Bronchial epithelial cell (primary cell): Measurements from ENCODE around the gene COA8. TPM values are rescaled to one million over a fixed set of nuclear protein-coding genes. Genes with fewer than 3 reads are reported as not detected.
"Not testable (repeated sequence)": the region's sequence is repeated elsewhere in the genome, so short reads cannot be mapped to it uniquely, and the experiment has no call there.

Experiments
- DNase-seq: peaks from one replicate; pipeline ENCODE4 v3.0.0-alpha.2; 2010; ENCODE audit warnings: low read depth
- FAIRE-seq: peaks from 2 replicates; lab custom pipeline; 2011; peaks lifted over from hg19 to GRCh38; lab: Jason Lieb, UNC
- H3K27me3 ChIP-seq: 2 replicates; pipeline ENCODE4 v1.5.1; 2011; ENCODE audit warnings: low read length; ENCODE audit not compliant: control insufficient read depth, insufficient read depth
- H3K36me3 ChIP-seq: 2 replicates; pipeline ENCODE4 v1.5.1; 2011; ENCODE audit warnings: low read length; ENCODE audit not compliant: control insufficient read depth, insufficient read depth
- H3K4me3 ChIP-seq: 2 replicates; pipeline ENCODE4 v1.5.1; 2011; ENCODE audit warnings: mild to moderate bottlenecking, low read depth, low read length, control low read depth
- total RNA-seq: library from RNA; depleted of rRNA; stranded (reverse); fragments of >200 nt; gene quantifications from 2 replicates; pipeline ENCODE4 v1.2.1, GENCODE V29; 2014
- TF ChIP-seq, protein P1 (sequence below): IDR thresholded peaks from 2 replicates; pipeline ENCODE4 v1.5.1; 2011; ENCODE audit warnings: mild to moderate bottlenecking, moderate library complexity, low read length, control low read depth, inconsistent platforms; ENCODE audit not compliant: insufficient read depth, severe bottlenecking

COA8 gene
- total RNA-seq, 1 donor from 2014 or later: 17.4 TPM

- peak overlapping the region; percentile 47 for H3K4me3 ChIP-seq
- TF ChIP-seq, protein P1, sequence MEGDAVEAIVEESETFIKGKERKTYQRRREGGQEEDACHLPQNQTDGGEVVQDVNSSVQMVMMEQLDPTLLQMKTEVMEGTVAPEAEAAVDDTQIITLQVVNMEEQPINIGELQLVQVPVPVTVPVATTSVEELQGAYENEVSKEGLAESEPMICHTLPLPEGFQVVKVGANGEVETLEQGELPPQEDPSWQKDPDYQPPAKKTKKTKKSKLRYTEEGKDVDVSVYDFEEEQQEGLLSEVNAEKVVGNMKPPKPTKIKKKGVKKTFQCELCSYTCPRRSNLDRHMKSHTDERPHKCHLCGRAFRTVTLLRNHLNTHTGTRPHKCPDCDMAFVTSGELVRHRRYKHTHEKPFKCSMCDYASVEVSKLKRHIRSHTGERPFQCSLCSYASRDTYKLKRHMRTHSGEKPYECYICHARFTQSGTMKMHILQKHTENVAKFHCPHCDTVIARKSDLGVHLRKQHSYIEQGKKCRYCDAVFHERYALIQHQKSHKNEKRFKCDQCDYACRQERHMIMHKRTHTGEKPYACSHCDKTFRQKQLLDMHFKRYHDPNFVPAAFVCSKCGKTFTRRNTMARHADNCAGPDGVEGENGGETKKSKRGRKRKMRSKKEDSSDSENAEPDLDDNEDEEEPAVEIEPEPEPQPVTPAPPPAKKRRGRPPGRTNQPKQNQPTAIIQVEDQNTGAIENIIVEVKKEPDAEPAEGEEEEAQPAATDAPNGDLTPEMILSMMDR: no peak
- DNase-seq (no peak), FAIRE-seq (no peak)
- peaks cover 5% of the 10 kb centered on the region for H3K27me3 ChIP-seq
- H3K36me3 ChIP-seq: no peaks in the 10 kb centered on the region
Measured at GRCh38 chr14:103521438-103521950, 41.3 kb upstream of the COA8 start.

- H3K27me3 ChIP-seq: peaks cover 5% of the 10 kb centered on the region
- FAIRE-seq (no peak), DNase-seq (no peak)
- peak overlapping the region; percentile 47 for H3K4me3 ChIP-seq
- TF ChIP-seq, protein P1: no peak
- no peaks in the 10 kb centered on the region for H3K36me3 ChIP-seq
Measured at GRCh38 chr14:103521951-103522563, 40.7 kb upstream of the COA8 start.

DNA sequence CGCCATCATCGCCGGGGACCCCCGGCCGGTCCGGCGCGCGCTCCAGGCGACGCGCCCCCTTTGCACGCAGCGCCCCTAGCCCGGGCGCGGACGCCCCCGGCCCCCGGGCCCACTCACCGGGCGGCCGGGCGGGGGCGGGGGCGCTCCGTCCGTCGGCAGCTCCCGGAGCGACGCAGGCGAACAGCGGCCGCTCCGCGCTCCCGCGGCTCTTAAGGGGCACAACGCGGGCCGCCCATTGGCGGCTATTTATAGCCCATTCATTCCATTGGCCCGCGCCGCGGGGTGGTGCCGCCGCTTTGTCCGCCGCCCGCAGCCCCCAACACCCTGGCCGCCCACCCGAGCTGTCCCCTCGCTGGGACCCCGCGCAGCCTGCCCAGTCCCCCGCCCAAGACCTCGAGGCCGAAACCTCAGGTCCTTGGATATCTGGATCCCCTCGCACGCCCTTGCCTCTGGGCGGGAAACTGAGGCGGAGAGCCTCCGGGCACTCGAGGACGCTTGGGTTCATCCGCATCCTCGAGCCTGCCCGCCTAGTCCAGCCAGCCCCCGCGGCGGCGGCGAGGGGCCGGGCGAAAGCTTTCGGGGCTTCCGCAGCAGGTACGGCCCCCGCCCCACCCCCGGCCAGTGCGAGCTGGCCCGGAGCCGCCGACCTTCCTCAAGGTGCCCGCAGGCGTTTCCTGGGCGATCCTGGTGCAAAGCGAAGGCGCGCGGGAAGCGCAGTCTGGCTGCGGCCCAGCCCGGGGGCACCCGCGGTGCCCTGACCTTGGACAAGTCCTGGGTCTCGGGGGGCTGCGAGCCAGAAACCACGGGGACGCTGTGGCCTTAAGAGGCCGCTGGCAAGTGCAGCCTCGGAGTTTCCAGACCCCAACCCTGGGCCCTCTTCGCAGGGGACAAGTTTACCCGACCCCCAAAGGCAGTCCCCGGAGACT, 39.8 kb upstream of the COA8 start, which contains the start of gene CKB:
CKB (minus strand) TSS at position 182 of the 926 bp plus-strand sequence. CDS start 337 bp downstream, outside the sequence.
- no peak for DNase-seq
- no peak for FAIRE-seq
- TF ChIP-seq, protein P1: no peak
- Histone ChIP-seq H3K27me3 (peaks cover 5% of the 10 kb centered on the region), H3K36me3 (no peaks in the 10 kb centered on the region), H3K4me3 (peak within 1 kb of the TSS; percentile 47)

DNA sequence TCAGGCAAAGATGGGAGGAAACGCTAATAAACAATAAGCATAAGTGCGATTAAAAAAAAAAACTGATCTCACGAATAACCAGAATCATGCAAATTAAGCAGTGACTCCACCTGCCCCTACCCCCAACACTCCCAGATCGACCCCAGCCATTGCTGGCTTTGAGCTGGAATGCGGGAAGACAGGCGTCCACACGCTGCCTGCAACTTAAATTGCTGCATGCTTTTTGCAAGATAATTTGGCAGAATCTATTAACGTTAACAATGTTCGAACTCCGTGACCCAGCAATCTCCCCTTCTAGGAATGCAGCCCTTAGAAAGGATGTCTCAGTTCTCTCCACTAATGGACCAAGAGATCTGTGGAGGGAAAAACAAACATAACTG, 39.2 kb upstream of the COA8 start:
- TF ChIP-seq, protein P1: no peak
- no peak overlapping the region for H3K4me3 ChIP-seq
- FAIRE-seq (no peak), DNase-seq (no peak)
- H3K36me3 ChIP-seq: no peaks in the 10 kb centered on the region
- peaks cover 5% of the 10 kb centered on the region for H3K27me3 ChIP-seq

- FAIRE-seq: no peak
- TF ChIP-seq, protein P1: no peak
- Histone ChIP-seq H3K36me3 (no peaks in the 10 kb centered on the region), H3K27me3 (peaks cover 5% of the 10 kb centered on the region), H3K4me3 (no peak overlapping the region)
- DNase-seq: no peak
Measured at GRCh38 chr14:103524002-103524935, 38.5 kb upstream of the COA8 start.

DNA sequence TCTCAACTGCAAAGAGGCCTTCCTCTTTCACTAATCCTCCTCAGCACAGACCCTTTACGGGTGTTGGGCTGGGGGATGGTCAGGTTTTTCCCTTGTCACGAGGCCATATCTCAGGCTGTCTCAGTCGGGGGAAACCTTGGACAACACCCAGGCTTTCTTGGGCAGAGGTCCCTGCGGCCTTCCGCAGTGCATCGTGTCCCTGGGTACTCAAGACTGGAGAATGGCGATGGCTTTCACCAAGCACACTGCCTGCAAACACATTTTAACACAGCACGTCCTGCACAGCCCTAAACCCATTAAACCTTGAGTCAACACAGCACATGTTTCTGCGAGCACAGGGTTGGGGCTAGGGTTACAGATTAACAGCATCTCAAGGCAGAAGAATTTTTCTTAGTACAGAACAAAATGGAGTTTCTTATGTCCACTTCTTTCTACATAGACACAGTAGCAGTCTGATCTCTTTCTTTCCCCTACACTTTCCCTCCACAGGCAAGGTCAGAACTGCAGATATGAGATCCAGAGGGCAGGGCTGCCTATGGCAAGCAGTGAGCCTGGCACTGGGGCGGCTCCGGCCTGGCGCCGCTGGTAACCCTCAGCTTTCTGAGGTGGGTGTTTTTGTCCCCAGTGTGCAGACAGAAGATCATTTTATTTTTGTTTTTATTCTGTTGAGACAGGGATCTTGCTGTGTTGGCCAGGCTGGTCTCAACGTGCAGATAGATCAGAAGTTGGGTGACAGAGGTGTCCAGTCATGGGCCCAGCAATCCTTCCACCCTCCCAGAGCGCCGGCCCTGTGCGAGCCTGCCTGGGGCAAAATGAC, 37.1 kb upstream of the COA8 start:
- H3K4me3 ChIP-seq, DNase-seq, H3K27me3 ChIP-seq, H3K36me3 ChIP-seq: not testable (repeated sequence)
- FAIRE-seq: peak; percentile 52
